HG02840 (cell line): ENCODE results near the gene NOP53.
A peak's percentile ranks its signal among the peaks of the same experiment; 100 is the strongest.
"Not testable (repeated sequence)": the region's sequence is repeated elsewhere in the genome, so short reads cannot be mapped to it uniquely, and the experiment has no call there.

Experiments used
- ATAC-seq: cut with Tn5 transposase; IDR thresholded peaks from one replicate; pipeline ENCODE4 v1.9.1; 2021; ENCODE audit warnings: mild to moderate bottlenecking, moderate library complexity, moderate number of reproducible peaks; ENCODE audit not compliant: unreplicated experiment, low FRiP score

NOP53 gene

DNA sequence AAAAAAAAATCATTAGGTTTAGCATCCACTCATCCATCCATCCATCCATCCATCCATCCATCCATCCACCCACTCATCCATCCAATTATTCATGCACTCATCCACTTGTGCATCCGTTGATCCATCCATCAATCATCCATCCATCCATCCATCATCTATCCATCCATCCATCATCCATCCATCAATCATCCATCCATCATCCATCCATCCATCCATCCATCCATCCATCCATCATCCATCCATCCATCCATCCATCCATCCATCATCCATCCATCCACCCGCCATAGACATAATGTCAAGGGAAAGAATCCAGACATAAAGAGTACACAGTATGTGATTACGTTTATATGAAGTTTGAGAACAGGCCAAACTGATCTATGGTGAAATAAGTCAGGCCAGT lies 24.2 kb downstream of the NOP53 start:
- ATAC-seq = no peak

DNA sequence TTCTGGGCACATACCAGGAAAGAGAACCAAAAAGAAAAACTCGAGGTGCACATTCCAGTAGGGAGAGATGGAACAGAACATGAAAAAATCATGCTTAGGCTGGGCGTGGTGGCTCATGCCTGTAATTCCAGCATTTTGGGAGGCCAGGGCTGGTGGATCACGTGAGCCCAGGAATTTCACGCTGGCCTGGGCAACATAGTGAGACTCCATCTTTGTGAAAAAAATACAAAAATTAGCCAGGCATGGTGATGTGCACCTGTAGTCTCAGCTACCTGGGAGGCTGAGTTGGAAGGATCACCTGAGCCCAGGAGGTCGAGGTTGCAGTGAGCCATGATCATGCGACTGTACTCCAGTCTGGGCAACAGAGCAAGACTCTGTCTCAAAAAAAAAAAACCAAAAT lies 25.9 kb downstream of the NOP53 start:
- ATAC-seq = not testable (repeated sequence)

DNA sequence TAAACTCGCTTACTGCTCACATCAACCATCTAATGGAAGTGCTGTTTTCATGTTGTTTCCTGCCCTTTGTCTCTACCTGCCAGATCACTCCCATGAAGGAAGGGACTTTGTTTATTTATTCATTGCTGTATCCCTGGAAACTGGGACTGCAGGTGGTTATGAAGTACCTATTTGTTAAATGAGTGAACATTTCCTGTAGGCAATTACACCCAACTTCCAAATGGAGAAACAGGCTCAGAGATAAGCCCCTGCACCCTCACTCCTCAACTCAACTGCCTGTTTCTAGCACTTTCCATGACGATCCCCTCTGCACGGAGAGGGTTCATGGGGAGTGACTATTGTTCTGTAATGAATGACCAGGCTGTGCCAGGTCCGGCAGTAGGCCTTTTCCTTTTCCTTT lies 31.2 kb downstream of the NOP53 start:
- ATAC-seq = no peak

DNA sequence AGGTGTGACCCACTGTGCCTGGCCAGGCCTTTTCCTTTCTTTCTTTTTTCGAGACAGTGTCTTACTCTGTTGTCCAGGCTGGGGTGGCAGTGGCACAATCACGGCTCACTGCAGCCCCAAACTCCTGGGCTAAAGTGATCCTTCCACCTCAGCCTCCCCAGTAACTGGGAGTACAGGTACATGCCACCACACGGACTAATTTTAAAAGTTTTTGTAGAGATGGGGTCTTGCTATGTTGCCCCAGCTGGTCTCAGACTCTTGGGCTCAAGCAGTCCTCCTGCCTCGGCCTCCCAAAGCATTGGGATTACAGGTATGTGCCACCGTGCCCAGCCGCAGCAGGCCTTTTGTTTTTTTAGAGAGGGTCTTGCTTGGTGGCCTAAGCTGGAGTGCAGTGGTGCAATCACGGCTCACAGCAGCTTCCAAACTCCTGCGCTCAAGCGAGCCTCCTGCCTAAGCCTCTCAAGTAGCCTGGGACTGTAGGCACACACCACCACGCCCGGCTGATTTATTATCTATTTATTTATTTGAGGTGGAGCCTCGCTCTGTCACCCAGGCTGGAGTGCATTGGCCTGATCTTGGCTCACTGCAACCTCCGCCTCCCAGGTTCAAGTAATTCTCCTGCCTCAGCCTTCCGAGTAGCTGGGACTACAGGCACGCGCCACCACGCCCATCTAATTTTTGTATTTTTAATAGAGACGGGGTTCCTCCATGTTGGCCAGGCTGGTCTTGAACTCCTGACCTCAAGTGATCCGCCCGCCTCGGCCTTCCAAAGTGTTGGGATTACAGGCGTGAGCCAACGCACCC lies 32.1 kb downstream of the NOP53 start:
- ATAC-seq = not testable (repeated sequence)

DNA sequence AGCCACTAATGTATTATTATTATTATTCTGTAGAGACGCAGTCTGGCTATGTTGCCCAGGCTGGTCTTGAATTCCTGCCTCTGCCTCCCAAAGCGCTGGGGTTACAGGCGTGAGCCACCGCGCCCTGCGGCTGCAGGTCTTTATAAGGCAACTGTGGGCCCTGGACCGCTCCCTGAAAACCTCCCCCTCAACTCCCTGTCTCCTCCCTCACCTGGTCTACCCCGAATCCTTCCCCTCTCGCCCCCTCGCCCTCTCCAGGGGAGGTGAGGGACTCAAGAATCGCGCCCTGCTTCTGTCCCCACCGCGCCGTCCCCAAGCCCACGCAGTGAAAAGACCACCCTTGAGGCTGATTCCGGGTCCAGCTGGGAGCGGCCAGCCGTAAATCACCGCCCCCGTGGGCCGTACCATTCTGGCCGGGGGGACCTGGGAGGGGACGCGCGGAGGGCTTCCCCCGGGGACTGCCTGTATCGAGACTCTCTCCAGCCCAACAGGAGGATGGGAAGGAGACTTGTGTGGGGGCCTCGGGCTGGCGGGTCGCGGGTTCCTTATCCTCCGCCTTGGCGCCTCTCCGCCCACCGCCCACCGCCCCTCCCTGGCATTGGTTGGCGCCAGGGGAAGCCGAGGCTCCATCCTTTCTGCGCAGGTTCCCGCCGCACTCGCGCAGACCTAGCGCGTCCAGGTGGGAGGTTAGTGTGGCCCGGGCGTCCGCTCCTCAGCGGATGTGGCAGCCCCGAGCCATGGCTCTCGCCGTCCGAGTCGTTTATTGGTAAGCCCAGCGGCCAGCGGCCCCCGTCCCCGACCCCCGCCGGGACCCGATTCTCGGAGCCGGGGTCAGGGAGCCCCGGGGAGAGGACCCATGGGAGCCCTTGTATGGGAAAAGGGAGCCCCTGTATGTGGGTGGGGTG lies 33.0 kb downstream of the NOP53 start, which contains the start of gene SELENOW:
Gene SELENOW (plus strand): TSS at position 655 of the 905 bp plus-strand sequence. CDS start 83 bp downstream, at position 738.
- ATAC-seq = peak; percentile 74

DNA sequence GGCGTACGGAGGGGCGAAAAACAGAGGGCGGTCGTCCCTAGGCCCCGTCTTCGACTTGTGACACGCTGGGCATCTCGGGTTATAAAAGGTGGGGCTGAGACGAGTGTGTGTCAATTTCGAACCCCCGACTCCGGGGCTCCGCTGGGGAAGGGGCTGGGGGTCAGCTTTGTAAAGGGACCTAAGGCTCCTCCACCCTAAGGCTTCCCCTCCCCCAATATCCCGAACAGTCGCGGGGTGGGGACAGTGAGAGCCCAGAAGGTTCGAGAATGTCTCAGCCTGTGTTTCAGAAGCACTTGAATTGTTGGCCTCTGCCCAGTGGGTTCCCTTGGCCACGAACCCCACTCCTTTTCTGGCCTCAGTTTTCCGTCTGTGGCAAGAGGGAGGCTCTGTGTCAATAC lies 33.6 kb downstream of the NOP53 start:
- peak; percentile 17 for ATAC-seq

DNA sequence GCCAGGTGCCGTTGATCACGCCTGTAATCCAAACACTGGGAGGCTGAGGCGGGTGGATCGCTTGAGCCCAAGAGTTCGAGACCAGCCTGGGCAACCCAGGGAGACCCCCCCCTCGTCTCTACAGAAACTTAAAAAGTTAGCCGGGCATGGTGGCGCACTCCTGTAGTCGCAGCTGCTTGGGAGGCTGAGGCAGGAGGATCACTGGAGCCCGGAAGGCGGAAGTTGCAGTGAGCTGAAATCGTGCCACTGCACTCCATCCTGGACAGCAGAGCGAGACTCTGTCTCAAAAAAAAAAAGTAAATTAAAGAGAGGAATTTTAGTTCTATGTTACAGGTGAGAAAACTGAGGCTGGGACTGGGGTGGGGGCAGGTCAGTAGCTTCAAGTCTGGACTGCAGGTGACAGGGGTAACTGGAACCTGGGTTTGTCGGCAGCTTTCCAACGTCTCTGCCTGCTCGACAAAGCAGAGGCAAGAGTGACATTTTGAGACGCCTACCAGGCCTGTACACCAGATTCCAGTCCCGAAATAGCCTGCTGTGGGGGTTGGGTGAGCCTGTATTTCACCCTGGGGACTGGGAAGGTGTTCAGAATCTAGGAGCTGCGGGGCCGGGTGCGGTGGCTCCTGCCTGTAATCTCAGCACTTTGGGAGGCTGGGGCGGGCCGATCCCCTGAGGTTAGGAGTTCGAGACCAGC lies 34.3 kb downstream of the NOP53 start:
- ATAC-seq = no peak

DNA sequence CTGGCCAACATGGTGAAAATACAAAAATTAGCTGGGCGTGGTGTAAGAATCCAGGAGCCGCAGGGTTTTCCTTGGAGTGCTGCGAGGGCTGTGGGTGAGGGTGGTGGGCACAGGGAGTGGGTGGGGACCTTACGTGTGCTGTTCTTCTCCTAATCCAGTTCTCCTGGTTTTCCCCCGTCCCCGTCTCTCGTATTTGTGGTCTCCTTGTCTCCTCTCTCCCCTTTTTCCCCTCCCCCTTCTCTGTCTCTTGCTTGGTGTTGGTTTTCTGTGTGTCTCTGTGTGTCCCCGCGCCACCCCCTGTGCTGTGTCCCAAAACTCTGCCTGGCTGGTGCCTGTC lies 34.8 kb downstream of the NOP53 start:
- no peak for ATAC-seq

DNA sequence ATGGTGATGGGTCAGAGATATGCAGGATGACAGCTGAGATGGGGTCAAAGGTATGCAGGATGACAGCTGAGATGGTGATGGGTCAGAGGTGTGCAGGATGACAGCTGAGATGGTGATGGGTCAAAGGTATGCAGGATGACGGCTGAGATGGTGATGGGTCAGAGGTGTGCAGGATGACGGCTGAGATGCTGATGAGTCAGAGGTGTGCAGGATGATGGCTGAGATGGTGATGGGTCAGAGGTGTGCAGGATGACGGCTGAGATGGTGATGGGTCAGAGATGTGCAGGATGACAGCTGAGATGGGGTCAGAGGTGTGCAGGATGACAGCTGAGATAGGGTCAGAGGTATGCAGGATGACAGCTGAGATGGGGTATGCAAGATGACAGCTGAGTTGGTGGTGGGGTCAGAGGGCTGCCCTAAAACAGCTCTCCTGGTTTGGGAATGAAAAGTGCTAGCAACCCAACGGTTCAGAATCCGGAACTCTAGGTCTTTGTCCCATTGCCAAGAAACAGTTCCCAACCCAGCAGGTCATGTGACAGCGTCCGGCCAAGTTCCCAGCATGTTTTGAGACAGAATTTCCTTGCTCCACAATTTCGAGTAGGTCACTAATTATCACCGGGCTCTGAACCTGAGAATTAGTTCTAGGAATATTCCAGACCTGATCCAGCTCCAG lies 36.4 kb downstream of the NOP53 start:
- no peak for ATAC-seq

DNA sequence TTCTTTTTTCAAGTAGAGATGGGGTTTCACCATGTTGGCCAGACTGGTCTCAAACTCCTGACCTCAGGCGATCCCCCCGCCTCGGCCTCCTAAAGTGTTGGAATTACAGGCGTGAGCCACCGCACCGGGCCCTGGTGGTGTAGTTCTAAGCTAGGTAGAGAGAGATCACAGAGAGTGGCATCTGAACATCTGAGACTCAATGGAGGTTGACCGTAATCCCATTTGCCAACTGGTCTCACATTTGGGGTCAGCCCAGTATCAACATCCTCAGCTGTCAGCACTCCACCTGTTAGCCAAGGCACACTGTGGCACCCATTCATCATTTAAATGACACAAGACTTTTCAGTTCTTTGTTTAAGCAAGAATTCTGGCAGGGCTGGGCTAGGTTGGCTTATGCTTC lies 41.2 kb downstream of the NOP53 start:
- no peak for ATAC-seq

DNA sequence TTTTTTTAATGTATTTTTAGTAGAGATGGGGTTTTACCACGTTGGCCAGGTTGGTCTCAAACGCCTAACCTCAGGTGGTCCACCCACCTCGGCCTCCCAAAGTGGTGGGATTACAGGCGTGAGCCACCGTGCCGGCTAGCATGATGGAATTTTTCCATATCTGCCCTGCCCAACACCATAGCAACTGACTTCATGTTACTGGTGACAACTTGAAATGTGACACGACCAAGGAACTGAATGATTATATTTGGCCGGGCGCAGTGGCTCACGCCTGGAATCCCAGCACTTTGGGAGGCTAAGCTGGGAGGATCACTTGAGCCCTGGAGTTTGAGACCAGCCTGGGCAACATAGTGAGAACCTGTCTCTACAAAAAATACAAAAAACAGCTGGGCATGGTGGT lies 42.0 kb downstream of the NOP53 start:
- ATAC-seq = not testable (repeated sequence)

DNA sequence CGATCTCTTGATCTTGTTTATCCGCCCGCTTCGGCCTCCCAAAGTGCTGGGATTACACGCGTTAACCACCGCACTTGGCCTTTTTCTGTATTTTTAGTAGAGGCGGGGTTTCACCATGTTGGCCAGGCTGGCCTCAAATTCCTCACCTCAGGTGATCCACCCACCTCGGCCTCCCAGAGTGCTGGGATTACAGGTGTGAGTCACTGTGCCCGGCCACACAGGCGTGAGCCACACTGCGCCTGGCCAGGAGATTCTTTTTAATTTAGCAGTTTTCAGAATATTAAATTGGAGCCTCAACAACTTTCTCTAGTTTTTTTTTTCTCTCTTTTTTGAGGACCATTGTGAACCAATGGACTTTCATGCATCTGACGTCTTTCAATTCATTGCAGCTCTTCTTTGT lies 44.5 kb downstream of the NOP53 start:
- not testable (repeated sequence) for ATAC-seq

DNA sequence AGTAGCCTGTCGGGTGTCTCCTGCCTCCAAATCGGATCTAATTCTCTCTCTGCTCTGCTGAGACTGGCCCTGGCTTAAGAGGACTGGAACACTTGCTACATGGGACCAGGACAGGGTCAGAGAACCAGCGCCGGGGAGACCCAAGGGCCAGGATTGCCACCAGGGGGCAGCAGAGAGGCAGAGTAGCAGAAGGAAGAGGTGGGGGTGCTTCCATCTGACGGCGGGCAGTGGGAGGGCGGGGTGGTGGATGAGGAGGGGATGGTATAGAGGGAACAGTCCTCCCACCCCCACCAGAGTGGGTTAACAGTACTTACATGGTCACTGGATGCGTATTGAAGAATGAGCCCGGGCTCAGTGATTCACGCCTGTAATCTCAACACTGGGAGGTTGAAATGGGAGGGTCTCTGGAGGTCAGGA lies 45.1 kb downstream of the NOP53 start:
- ATAC-seq = no peak

DNA sequence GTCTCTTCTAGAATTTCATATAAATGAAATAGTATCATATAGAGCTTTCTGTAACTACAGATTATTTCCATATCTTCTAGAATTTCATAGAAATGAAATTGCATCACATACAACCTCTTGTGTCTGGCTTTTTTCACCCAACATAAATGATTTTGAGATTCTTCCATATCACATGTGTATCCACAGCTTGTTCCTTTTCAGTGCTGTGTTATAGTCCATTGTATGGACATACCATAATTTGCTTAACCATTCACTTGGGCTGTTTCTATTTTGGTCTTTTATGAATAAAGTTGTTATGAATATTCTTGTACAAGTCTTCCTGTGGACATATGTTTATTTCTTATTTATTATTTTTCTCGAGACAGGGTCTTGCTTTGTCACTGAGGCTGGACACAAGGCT lies 47.3 kb downstream of the NOP53 start:
- no peak for ATAC-seq

DNA sequence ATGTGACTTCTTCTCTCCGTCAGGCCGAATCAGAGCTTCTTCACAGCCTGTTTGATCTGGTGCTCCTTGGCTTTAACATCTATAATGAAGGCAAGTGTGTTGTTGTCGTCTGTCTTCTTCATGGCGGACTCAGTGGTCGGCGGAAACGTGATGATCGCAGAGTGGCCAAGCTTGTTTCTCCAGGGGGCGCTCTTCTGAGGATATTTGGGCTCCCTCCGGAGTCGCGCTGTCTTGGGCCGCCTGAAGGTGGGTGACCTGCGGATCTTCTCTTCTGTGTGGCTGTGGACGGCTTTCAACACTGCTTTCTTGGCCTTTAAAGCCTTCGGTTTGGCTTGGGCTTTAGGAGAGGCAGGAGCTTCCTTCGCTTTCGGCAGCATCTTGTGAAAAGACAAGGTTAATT lies 49.2 kb downstream of the NOP53 start:
- ATAC-seq = no peak

DNA sequence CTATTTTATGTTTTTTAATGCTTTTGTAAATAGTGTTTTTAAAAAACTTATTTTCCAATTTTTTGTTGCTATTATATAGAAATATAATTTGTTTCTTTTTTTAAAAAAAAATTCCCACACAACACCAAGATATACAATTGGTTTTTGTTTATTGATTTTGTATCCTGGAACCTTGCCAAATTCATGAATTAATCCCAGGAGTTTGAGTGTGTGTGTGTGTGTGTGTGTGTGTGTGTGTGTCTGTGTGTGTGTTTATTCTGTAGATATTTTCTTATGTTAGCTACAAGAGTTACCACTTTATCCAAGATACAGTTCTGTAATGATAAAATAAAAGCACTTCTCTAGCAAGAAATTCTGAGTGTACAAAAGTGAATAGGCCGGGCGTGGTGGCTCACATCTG lies 51.4 kb downstream of the NOP53 start:
- no peak for ATAC-seq

DNA sequence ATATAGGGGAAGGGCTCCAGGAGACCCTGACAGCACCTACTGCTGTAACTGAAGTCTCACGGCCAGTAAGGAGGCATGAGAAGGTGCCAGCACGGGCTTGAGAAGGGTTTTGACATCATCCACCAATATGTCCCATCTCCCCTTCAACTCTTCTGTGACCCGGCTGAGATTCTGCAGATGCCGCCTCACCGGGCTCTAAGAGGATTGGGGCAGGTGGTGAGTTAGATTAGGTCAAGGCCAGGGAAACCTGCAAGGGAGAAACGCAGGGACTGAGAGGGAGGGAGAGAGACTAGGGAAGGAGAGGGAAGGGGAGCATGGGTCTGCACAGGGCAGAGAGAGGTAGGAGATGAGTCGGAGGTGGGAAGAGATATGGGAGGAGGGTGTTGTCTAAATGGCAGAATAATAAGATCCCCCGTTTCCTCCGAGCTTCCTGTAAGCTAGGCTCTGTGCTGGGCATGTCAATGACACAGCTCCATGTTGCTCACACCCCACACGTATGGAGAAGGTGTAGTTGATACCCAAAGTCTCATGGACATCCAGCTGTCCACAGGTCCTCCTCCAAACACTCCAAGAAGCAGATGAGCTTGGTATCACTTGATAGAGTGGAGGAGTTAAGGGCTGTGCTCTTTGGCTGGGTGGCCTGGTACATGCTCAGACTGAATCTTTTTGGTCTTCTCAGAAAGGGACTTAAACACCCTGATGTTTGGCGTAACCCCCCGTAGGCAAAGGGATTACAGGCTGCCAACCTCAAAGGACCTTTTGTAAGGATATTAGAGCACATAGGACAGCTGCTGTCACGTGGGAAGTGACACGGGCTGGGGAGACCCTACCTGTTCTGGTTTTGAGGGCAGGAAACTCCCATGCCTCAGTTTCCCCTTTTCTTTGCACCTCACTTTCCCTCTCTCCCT lies 52.9 kb downstream of the NOP53 start:
- no peak for ATAC-seq

DNA sequence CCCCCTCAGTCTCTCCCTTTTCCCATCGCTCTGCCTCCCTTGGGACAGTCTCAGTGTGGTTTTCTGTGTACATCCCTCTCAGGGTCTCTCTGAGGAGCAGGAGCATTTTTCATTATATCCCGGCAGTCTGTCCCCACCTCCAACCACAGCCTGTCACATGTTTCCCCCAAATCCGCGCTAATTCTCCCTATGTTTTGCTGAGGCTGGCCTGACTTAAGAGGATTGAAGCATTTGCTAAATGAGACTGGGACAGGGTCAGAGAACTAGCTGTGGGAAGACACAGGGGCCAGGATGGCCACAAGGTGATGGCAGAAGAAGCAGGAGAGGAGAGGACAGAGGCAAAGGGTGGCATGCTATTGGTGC lies 53.5 kb downstream of the NOP53 start:
- no peak for ATAC-seq

DNA sequence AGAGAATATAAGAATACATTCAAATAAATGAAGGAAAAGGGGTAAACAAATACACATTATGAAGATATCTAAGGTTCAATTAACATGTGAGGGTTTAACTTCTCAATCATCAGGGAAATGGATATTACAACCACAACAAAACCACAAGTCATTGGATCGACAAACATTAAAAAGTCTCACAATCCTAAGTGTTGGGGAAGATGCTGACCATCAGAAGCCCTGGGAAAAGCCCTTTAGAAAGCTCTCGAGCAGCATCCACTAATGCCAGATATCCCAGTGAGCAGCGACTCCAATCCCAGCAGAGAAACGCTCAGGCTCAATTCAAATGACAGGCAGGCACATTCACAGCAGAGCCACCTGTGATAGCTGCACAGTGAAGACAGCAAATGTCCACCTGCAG lies 55.9 kb downstream of the NOP53 start:
- no peak for ATAC-seq
